Suprapubic skin (tissue), 4 donors: ENCODE data around the gene USP7. TPM values are rescaled to one million over a fixed set of nuclear protein-coding genes. Genes with fewer than 3 reads are reported as not detected.
A peak's percentile ranks its signal among the peaks of the same experiment; 100 is the strongest.

Experiments used
- DNase-seq, 2 donors: peaks; one replicate each; pipeline ENCODE4 v3.0.0-alpha.2; 2019; ENCODE audit warnings: low spot score in 2 of 2
- H3K27ac ChIP-seq: fragments of 200-600 bp; sonication (generic); one replicate; pipeline ENCODE4 v1.5.1; 2019
- H3K27me3 ChIP-seq: fragments of 200-600 bp; sonication (generic); one replicate; pipeline ENCODE4 v1.5.1; 2019
- H3K36me3 ChIP-seq: fragments of 200-600 bp; sonication (generic); one replicate; pipeline ENCODE4 v1.5.1; 2019
- H3K4me1 ChIP-seq: fragments of 200-600 bp; sonication (generic); one replicate; pipeline ENCODE4 v1.5.1; 2019
- H3K4me3 ChIP-seq: fragments of 200-600 bp; sonication (generic); one replicate; pipeline ENCODE4 v1.5.1; 2019; ENCODE audit warnings: mild to moderate bottlenecking
- H3K9me3 ChIP-seq: fragments of 200-600 bp; sonication (generic); one replicate; pipeline ENCODE4 v1.5.1; 2019
- CTCF ChIP-seq, 2 donors: fragments of 200-600 bp in 1 of 2; fragments of 450-650 bp in 1 of 2; sonication (generic) in 1 of 2; IDR thresholded peaks; one replicate each; pipeline ENCODE4 v1.5.1; 2016 to 2019; ENCODE audit warnings: antibody characterized with exemption in 2 of 2, mild to moderate bottlenecking in 1 of 2, moderate library complexity in 1 of 2
- EP300 ChIP-seq: sonication (generic); formaldehyde crosslinking; IDR thresholded peaks from one replicate; pipeline ENCODE4 v1.6.1; 2017; ENCODE audit warnings: antibody characterized with exemption
- POLR2A ChIP-seq, 2 donors: fragments of 450-650 bp; IDR thresholded peaks; one replicate each; pipeline ENCODE4 v1.6.1; 2017; ENCODE audit warnings: antibody characterized with exemption in 2 of 2, mild to moderate bottlenecking in 2 of 2, moderate library complexity in 2 of 2
- POLR2AphosphoS5 ChIP-seq, 3 donors: sonication (generic); formaldehyde crosslinking; IDR thresholded peaks; one replicate each; pipeline ENCODE4 v1.6.1; 2017; ENCODE audit warnings: antibody characterized with exemption in 3 of 3
- WGBS: methylation state at CpG from one replicate; pipeline ENCODE4 v1.1.5; 2018; 5-methylcytosine and 5-hydroxymethylcytosine counted together
- total RNA-seq, 4 donors: library from RNA; depleted of rRNA; stranded (reverse); fragments of >200 nt; gene quantifications; one replicate each; pipeline ENCODE4 v1.1.0, GENCODE V29; 2016

The USP7 gene
- total RNA-seq, 4 donors from 2014 or later = 94.7 to 135 (median 119) TPM

- Histone ChIP-seq H3K27ac (no peak overlapping the region), H3K9me3 (no peaks in the 10 kb centered on the region), H3K36me3 (no peaks in the 10 kb centered on the region), H3K4me3 (no peak overlapping the region), H3K27me3 (no peaks in the 10 kb centered on the region), H3K4me1 (peaks cover 32% of the 10 kb centered on the region)
- no peak for TF ChIP-seq CTCF (IDR thresholded peaks at IDR 0.05)
- no peak for TF ChIP-seq EP300
- TF ChIP-seq POLR2AphosphoS5 (IDR thresholded peaks at IDR 0.05) = no peak
- no peak for TF ChIP-seq POLR2A (IDR thresholded peaks at IDR 0.05)
- DNase-seq = no peak
- WGBS = 71% methylated on average over 3 of the region's 3 CpGs
Measured at GRCh38 chr16:8966817-8967131, 3.1 kb upstream of the USP7 start.

- TF ChIP-seq POLR2A (IDR thresholded peaks at IDR 0.05) (no peak), EP300 (no peak), CTCF (IDR thresholded peaks at IDR 0.05) (no peak), POLR2AphosphoS5 (IDR thresholded peaks at IDR 0.05) (no peak)
- peak overlapping the region; percentile 65 for H3K4me3 ChIP-seq
Measured at GRCh38 chr16:8964462-8964861, 756 bp upstream of the USP7 start.

GRCh38 chr16:8963010-8963820 lies 491 bp downstream of the USP7 start:
- Histone ChIP-seq H3K4me1 (peaks cover 65% of the 10 kb centered on the region), H3K36me3 (no peaks in the 10 kb centered on the region), H3K4me3 (peak overlapping the region; percentile 94), H3K9me3 (no peaks in the 10 kb centered on the region), H3K27ac (peak overlapping the region; percentile 89), H3K27me3 (no peaks in the 10 kb centered on the region)
- no peak for TF ChIP-seq POLR2AphosphoS5 (IDR thresholded peaks at IDR 0.05)
- no peak for DNase-seq
- 0% methylated on average over 19 of the region's 146 CpGs for WGBS

More at GRCh38 chr16:8964462-8964861, 756 bp upstream of the USP7 start:
- no peaks in the 10 kb centered on the region for H3K27me3 ChIP-seq
- DNase-seq = no peak
- peaks cover 55% of the 10 kb centered on the region for H3K4me1 ChIP-seq
- H3K27ac ChIP-seq = peak overlapping the region; percentile 89
- no peaks in the 10 kb centered on the region for H3K36me3 ChIP-seq
- 49% methylated on average over 6 of the region's 6 CpGs for WGBS
- H3K9me3 ChIP-seq = no peaks in the 10 kb centered on the region

- peak overlapping the region; percentile 94 for H3K4me3 ChIP-seq
- DNase-seq = no peak
- TF ChIP-seq EP300 = no peak
- TF ChIP-seq POLR2A (IDR thresholded peaks at IDR 0.05) = no peak
- no peak for TF ChIP-seq POLR2AphosphoS5 (IDR thresholded peaks at IDR 0.05)
- TF ChIP-seq CTCF (IDR thresholded peaks at IDR 0.05) = no peak
- H3K36me3 ChIP-seq = no peaks in the 10 kb centered on the region
- H3K4me1 ChIP-seq = peaks cover 70% of the 10 kb centered on the region
- 0% methylated on average over 29 of the region's 50 CpGs for WGBS
- H3K9me3 ChIP-seq = no peaks in the 10 kb centered on the region
- no peaks in the 10 kb centered on the region for H3K27me3 ChIP-seq
- peak overlapping the region; percentile 83 for H3K27ac ChIP-seq
Measured at GRCh38 chr16:8962393-8963009, 1.2 kb downstream of the USP7 start.

- no peak for DNase-seq
- Histone ChIP-seq H3K9me3 (no peaks in the 10 kb centered on the region), H3K27me3 (no peaks in the 10 kb centered on the region), H3K4me1 (peaks cover 72% of the 10 kb centered on the region), H3K4me3 (peak overlapping the region; percentile 94), H3K36me3 (no peaks in the 10 kb centered on the region), H3K27ac (peak overlapping the region; percentile 83)
- TF ChIP-seq CTCF (IDR thresholded peaks at IDR 0.05) (no peak), EP300 (no peak), POLR2A (IDR thresholded peaks at IDR 0.05) (no peak), POLR2AphosphoS5 (IDR thresholded peaks at IDR 0.05) (no peak)
- WGBS = 25% methylated on average over 15 of the region's 15 CpGs
Measured at GRCh38 chr16:8961811-8962390, 1.8 kb downstream of the USP7 start.
